HFFc6 (cell line): Measurements from ENCODE around the gene LTBP2. TPM values are rescaled to one million over a fixed set of nuclear protein-coding genes. Genes with fewer than 3 reads are reported as not detected.

Experiments used
- DNase-seq: peaks from one replicate; pipeline ENCODE4 v3.0.0-alpha.2; 2018
- H3K27ac Mint-ChIP-seq: 2 replicates; pipeline ENCODE4 v1.8.0; 2020; ENCODE audit warnings: mild to moderate bottlenecking, mixed read lengths
- H3K27me3 Mint-ChIP-seq: 2 replicates; pipeline ENCODE4 v1.8.0; 2021; ENCODE audit warnings: mild to moderate bottlenecking, moderate library complexity, mixed read lengths; ENCODE audit not compliant: insufficient read depth
- H3K36me3 Mint-ChIP-seq: 2 replicates; pipeline ENCODE4 v1.8.0; 2021; ENCODE audit warnings: low read depth, mixed read lengths
- H3K4me1 Mint-ChIP-seq: 2 replicates; pipeline ENCODE4 v1.8.0; 2020; ENCODE audit warnings: low read depth, mixed read lengths
- H3K4me3 Mint-ChIP-seq: 2 replicates; pipeline ENCODE4 v1.8.0; 2020; ENCODE audit warnings: mild to moderate bottlenecking, moderate library complexity, mixed read lengths
- H3K9me3 Mint-ChIP-seq: 2 replicates; pipeline ENCODE4 v1.8.0; 2020; ENCODE audit warnings: mild to moderate bottlenecking, mixed read lengths
- total RNA-seq, 6 experiments: library from RNA; stranded (reverse); fragmentation: NEBNext Ultra II Directional; extraction: Animal tissue kit (Norgen Biotek cat#: 25700); gene quantifications; 2 replicates in 1 of 6; 3 replicates in 5 of 6; pipeline ENCODE4 v1.2.3, GENCODE V29; 2021
- TF ChIP-seq, protein P1 (sequence below): fragments of 200-600 bp; sonication (generic); IDR thresholded peaks from 2 replicates; pipeline ENCODE4 v1.5.0; 2021; ENCODE audit warnings: antibody characterized with exemption, mild to moderate bottlenecking

Gene LTBP2
- total RNA-seq, 6 experiments from 2014 or later, result 109 to 165 (median 120) TPM

DNA sequence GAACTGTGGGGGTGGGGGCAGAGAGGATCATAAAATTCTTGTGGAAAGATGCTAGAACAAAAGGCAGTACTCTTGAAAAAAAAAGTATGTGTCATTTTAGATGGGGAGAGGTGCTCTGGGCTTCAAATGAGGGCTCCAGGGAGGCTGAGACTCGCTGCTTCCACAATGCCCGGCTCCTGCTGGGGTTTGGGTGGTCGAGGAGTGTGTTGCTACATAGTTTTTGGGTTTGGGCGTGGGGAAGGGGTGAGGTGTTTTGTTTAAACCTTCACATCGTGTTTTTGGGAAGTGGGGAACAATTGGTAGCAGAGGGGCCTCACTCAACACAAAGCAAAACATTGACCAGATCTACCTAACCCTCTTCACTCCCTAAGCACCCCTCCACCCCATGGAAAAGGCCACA, 110.3 kb downstream of the LTBP2 start:
- Mint-ChIP-seq H3K4me3 (no peak overlapping the region), H3K27ac (no peak overlapping the region), H3K4me1 (no peaks in the 10 kb centered on the region), H3K27me3 (peaks cover 2% of the 10 kb centered on the region; the same call in 1 of the 2 replicates), H3K36me3 (no peaks in the 10 kb centered on the region; the same call in 1 of the 2 replicates), H3K9me3 (no peaks in the 10 kb centered on the region)
- no peak for DNase-seq
- TF ChIP-seq, protein P1, sequence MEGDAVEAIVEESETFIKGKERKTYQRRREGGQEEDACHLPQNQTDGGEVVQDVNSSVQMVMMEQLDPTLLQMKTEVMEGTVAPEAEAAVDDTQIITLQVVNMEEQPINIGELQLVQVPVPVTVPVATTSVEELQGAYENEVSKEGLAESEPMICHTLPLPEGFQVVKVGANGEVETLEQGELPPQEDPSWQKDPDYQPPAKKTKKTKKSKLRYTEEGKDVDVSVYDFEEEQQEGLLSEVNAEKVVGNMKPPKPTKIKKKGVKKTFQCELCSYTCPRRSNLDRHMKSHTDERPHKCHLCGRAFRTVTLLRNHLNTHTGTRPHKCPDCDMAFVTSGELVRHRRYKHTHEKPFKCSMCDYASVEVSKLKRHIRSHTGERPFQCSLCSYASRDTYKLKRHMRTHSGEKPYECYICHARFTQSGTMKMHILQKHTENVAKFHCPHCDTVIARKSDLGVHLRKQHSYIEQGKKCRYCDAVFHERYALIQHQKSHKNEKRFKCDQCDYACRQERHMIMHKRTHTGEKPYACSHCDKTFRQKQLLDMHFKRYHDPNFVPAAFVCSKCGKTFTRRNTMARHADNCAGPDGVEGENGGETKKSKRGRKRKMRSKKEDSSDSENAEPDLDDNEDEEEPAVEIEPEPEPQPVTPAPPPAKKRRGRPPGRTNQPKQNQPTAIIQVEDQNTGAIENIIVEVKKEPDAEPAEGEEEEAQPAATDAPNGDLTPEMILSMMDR, result no peak

DNA sequence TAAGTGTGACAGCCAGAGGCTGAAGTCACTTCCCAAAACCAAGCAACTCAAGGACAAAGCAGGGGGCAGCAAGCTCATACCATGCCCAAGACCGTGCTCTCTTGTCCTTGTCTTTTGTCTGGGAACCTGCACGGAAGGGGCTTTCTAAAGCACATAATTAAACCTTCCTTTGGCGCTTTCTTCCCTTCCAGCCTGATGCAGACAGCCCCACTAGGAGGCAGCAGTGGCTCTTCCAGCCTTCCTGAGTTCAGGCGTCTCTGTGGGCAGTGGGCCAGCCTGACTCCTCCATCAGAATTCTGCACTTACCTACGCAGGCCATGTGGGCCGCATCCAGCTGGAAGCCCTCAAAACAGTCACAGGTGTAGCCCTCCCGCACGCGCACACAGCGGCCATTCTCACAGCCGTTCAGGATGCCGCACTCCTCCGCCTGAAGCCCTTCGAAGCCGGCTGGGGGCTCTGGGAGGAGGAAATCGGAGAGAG, 110.9 kb downstream of the LTBP2 start:
- Mint-ChIP-seq H3K4me1 (peaks cover 1% of the 10 kb centered on the region), H3K27me3 (peaks cover 2% of the 10 kb centered on the region; the same call in 1 of the 2 replicates), H3K27ac (no peak overlapping the region), H3K9me3 (no peaks in the 10 kb centered on the region), H3K36me3 (no peaks in the 10 kb centered on the region; the same call in 1 of the 2 replicates), H3K4me3 (no peak overlapping the region)
- TF ChIP-seq, protein P1, result peak; percentile 78
- peak; percentile 46 for DNase-seq

DNA sequence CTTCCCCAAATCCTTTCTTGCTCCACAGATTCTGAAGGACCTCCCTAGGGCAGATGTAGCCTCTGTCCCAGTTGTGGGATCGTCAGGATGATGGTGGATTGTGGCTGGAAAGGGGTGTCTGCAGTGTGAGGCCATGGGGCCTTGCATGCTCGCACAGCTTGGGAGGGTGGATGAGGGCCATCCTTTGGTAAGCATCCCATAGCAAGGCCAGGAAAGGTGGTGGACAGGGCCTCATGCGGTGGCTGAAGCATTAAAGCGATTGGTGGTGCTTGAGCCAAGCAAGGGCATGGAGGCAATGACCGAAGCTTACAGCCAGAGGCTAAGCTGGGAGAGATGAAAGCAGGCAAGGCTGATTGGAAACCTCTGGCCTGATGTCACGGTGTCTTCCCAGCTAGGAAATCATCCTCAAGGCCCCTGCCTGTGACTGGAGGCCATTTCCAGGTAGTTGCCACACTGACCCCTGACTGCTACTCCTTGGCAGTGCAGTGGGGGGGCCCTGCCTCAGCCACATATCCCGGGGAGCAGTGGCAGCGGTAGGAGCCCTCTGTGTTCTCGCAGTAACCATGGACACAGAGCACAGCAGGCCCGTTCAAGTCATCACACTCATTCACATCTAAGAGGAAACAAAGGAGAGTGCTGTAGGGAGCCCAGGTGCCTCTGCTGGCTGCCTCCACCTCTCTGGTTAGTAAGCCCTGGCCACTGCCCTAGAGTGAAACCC, 111.5 kb downstream of the LTBP2 start:
- peaks cover 2% of the 10 kb centered on the region; the same call in 1 of the 2 replicates for H3K27me3 Mint-ChIP-seq
- TF ChIP-seq, protein P1, result no peak
- H3K4me3 Mint-ChIP-seq, result no peak overlapping the region
- no peak for DNase-seq
- peak overlapping the region; percentile 1; the same call in 1 of the 2 replicates for H3K27ac Mint-ChIP-seq
- H3K9me3 Mint-ChIP-seq, result no peaks in the 10 kb centered on the region
- H3K36me3 Mint-ChIP-seq, result no peaks in the 10 kb centered on the region; the same call in 1 of the 2 replicates
- H3K4me1 Mint-ChIP-seq, result peaks cover 7% of the 10 kb centered on the region

DNA sequence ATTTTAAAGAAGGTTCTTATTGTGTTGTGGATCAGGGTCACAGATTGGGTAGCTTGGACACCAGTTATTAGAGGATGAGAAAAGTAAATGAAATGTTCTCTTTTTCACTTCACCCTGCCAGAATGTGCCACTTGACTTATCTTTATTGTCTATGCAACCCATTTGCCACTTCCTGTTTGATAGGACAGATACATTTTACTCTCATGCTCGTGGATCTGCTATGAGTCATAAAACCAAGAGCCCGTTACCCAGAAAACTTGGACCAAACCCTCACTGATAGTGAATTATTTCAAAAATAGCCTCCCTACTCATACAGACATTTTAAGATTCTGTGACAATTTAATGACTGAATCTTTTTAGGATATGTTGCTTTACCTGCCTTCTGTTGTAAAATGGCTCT, 116.7 kb downstream of the LTBP2 start:
- Mint-ChIP-seq H3K27ac (peak overlapping the region; percentile 79), H3K4me3 (no peak overlapping the region; the same call in 1 of the 2 replicates), H3K27me3 (no peaks in the 10 kb centered on the region; the same call in 1 of the 2 replicates), H3K36me3 (no peaks in the 10 kb centered on the region; the same call in 1 of the 2 replicates), H3K9me3 (no peaks in the 10 kb centered on the region), H3K4me1 (peaks cover 23% of the 10 kb centered on the region)
- no peak for DNase-seq
- TF ChIP-seq, protein P1, result no peak

DNA sequence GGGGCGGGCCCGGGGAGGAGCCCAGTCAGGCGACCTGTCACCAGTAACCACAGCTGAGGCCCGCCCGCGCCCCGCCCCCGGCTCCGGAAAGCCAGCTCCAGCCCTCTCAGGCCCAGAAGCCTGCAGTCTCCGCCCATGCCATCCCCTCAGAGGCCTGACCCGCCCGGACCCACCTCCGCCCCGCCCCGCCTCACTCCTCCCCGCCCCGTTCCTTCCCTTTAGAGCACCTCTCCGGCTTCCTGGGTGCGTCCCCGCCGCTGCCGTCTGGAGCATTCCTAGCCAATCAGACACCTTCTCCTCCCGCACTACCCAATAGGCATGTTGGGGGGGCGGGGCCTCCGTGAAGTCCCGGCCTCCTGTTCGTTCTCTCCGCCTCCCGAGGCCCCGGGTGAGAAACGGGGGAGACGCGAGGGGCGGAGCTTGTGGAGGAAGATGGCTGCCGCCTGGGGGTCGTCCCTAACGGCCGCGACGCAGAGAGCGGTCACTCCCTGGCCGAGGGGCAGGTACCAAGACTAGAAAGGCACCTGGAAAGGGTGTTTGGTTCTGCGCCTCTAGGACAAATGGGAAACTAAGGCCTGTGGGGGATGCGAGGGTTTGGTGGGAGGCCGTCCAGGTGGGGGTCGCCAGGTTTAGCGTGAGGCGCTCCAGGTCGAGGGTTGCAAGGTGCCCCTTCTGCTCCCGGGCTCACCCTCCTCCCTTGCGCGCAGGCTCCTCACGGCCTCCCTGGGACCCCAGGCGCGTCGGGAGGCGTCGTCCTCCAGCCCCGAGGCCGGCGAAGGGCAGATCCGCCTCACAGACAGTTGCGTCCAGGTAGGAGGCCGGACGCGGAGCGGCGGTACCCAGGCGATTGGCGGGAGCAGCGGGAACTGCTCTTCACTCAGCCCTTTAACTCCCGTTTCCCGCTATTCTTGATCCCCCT, 118.4 kb downstream of the LTBP2 start, which contains the start of gene ISCA2:
Gene ISCA2 (plus strand): TSS at position 423 of the 919 bp plus-strand sequence. CDS start 10 bp downstream, at position 433.
- Mint-ChIP-seq H3K4me1 (peaks cover 34% of the 10 kb centered on the region), H3K36me3 (no peaks in the 10 kb centered on the region; the same call in 1 of the 2 replicates), H3K4me3 (no peak within 1 kb of the TSS; the same call in 1 of the 2 replicates), H3K27ac (peak within 1 kb of the TSS; percentile 79), H3K9me3 (no peaks in the 10 kb centered on the region), H3K27me3 (no peaks in the 10 kb centered on the region; the same call in 1 of the 2 replicates)
- TF ChIP-seq, protein P1, result 0 out of 2 replicates have a peak, but pooled peaks have one; percentile 8
- DNase-seq, result peak; percentile 99
